Adipose tissue (tissue), 3 donors: ENCODE results near the gene AQP5. TPM values are rescaled to one million over a fixed set of nuclear protein-coding genes. Genes with fewer than 3 reads are reported as not detected.

Experiments used
- H3K27ac ChIP-seq: one replicate; pipeline ENCODE4 v1.5.1; 2013; ENCODE audit warnings: low read depth, low read length
- WGBS, 3 donors: extraction: QIAGEN DNeasy Blood & Tissue Kit; methylation state at CpG; one replicate each; pipeline ENCODE4 v1.1.7; 2013; 5-methylcytosine and 5-hydroxymethylcytosine counted together
- polyA plus RNA-seq, 3 donors: library from polyadenylated mRNA; stranded (reverse); fragments of 200-250 nt; gene quantifications; one replicate each; pipeline ENCODE4 v1.2.3, GENCODE V29; 2013
- donor health status: healthy with polysubstance abuse.
- donor health status: Bipolar disorder and iron deficiency.
- donor health status: healthy.

The AQP5 gene
- under 1 TPM; 0.34 to 0.98 (median 0.76) TPM for polyA plus RNA-seq

- H3K27ac ChIP-seq = no peak within 1 kb of the TSS
- WGBS, 3 donors = 2 to 4% (median 4%) methylated on average over 79 to 111 of the region's 111 CpGs
Observed at GRCh38 chr12:49961111-49961922, at the start of gene AQP5. AQP5 (plus strand) TSS chr12:49961872; CDS start chr12:49962018, 146 bp downstream.

DNA sequence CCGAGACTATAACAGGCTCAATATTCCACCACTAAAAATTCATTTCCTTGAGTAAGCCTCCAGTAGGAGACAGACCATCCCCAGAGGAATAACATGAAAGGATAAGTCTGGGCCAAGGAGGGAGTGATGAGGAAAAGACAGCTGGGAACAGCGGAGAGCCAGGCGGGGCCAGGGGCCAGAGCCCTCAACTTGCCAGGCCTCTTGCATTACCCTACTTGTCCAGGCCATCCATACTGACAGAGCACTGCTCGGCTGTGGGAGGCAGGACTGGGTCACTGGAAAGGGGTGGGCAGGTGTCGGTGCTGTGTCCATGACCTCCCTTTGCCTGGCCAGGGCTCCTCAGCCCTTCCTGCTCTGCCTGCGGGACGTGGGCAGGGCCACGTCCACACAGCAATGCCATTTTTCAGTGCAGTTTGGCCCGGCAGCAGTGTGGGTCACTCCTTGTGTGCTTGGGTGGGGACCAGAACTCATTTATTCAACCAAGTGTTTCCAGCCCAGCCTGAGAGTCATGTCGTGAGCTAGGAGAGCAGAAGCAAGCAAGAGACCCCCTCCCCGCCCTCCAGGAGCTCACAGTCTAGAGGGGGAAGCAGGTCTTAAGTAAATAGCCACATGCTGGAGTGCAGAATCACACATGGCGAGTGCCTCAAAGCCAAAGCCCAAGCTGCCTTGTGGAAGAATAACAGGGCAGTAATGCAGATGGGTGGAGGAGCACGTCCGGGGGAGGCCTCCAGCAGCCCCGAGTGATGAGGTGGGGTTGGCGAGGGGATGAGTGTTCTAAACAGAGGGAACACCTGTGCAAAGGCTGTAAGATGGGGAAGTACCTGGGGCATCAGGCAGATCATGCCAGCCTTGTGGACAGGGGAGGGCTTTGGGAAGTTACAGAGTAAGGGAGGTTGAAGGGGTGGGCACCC is 49.1 kb upstream of the AQP5 start:
- 74 to 80% (median 75%) methylated on average over 15 to 16 of the region's 16 CpGs for WGBS, 3 donors
- H3K27ac ChIP-seq = no peak overlapping the region

DNA sequence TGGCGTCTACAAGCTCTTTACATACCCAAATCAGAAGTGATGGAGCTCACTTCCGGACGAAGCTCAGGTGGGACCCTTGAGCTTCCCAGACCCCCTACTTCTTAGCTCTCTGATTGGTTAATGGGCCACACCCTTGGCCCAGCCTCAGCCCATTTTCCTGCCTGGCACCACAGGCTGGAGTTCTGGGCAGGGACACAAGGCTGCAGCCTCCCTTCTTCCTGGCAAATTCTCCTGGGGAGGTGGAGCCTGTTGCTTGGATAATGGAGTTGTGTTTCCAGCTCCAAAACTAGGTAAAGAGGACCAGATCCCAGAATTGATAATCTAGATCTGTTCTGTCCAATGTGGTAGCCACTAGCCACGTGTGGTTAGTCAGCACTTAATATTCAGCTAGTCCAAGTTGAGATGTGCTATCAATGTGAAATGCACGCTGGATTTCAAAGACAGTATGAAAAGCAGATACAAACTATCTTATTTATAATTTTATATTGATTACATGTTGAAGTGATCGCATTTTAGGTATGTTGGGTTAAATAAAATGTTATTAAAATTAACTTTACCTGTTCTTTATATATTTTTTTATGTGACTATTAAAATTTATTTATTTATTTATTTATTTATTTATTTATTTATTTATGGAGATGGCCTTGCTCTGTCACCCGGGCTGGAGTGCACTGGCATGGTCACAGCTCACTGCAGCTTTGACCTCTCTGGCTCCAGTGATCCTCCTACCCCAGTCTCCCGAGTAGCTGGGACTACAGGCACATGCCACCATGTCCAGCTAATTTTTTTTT is 45.3 kb upstream of the AQP5 start:
- 79 to 85% (median 80%) methylated on average over 8 of the region's 8 CpGs for WGBS, 3 donors
- H3K27ac ChIP-seq = no peak overlapping the region

DNA sequence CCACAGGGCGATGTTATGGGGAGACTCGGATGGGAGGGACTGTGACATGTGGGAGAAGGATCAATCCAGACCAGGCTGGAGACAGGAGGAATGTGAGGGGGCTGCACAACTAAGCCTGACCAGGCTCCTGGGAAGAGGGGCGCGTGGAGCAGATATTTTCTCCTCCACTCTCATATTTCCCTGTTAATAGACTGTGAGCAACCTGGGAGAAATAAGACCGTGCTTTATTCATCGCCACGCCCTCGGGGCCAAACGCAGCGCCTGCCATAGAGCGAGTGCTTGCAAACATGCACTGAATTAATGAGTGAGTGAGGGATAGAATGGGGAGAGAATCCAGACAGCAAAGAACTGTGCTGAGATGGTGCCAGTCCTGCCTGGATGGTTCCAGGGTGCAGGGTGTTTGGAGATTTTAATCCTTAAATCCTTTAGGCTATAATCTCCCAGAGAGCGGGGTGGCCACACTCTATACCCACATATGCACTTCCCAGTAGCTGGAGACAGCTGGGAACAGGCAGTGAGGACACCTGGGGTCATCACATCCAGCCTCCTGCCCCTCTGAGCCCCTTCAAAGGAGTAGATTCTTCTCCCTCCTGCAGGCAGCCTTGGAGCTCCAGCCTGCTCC is 44.4 kb upstream of the AQP5 start:
- WGBS, 3 donors = 87 to 91% (median 91%) methylated on average over 12 of the region's 12 CpGs
- H3K27ac ChIP-seq = no peak overlapping the region

DNA sequence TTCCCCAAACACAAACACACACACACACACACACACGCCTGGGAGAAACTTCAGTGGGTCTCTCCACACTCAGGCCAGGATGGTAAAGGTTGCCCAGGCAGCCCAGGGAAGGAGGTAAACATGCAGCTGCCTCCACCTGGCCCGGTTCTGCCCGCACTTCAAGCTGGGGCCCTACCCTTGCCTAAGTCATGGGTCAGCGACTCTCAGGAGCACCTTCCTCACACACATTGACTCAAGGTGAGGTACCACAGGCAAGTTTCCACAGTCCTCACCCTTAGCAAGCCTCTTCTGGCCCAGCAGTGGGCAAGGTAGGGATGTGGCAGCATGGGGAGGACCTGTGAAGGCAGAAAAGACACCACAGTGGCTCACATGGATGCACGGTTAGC is 43.9 kb upstream of the AQP5 start:
- no peak overlapping the region for H3K27ac ChIP-seq
- 90 to 92% (median 91%) methylated on average over 5 of the region's 5 CpGs for WGBS, 3 donors

- 41 to 67% (median 46%) methylated on average over 12 of the region's 12 CpGs for WGBS, 3 donors
- H3K27ac ChIP-seq = no peak overlapping the region
Observed at GRCh38 chr12:49920241-49920914, 41.3 kb upstream of the AQP5 start.

GRCh38 chr12:49920915-49921286 is 40.8 kb upstream of the AQP5 start:
- no peak overlapping the region for H3K27ac ChIP-seq
- 80 to 87% (median 83%) methylated on average over 3 of the region's 3 CpGs for WGBS, 3 donors

DNA sequence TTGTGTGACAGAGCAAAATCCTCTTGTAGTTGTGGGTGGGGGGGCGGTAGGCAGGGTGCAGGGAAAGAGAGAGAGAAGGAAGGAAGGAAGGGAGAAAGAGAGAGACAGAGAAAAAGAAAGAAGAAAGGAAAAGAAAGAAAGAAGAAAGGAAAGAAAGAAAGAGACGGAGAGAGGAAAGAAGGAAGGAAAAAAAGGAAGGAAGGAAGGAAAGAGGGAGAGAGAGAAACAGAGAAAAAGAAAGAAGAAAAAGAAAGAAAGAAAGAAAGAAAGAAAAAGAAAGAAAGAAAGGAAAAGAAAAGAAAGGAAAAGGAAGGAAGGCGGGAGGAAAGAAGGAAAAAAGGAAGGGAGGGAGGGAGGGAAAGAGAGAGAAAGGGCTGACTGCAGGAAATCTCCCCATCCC is 40.4 kb upstream of the AQP5 start:
- WGBS, 3 donors = 65 to 71% (median 66%) methylated on average over 3 of the region's 3 CpGs
- H3K27ac ChIP-seq = no peak overlapping the region

DNA sequence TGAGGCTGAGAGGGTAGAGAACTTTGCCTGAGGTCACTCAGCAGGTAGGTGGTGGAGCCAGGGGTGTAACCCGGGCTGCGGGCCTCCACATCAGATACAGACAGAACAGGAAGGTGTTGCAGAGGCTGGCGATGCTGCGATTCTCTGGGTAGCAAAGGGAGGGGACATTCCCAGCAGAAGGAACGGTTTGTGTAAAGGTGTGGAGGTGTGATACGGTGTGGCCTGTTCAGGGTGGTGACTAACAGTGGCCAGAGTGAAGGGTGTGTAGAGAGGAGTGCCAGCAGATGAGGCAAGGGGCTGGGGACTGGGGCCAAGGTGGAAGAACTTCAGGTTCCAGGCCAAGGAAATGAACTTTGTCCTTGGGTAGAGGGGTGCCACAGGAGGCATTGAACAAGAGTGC is 39.7 kb upstream of the AQP5 start:
- H3K27ac ChIP-seq = no peak overlapping the region
- WGBS, 3 donors = 59 to 80% (median 74%) methylated on average over 6 of the region's 6 CpGs

GRCh38 chr12:49922349-49923034 is 39.2 kb upstream of the AQP5 start:
- 59 to 65% (median 62%) methylated on average over 12 of the region's 12 CpGs for WGBS, 3 donors
- H3K27ac ChIP-seq = no peak overlapping the region

- 71 to 74% (median 72%) methylated on average over 7 of the region's 7 CpGs for WGBS, 3 donors
- no peak overlapping the region for H3K27ac ChIP-seq
Observed at GRCh38 chr12:49923035-49923644, 38.5 kb upstream of the AQP5 start.

DNA sequence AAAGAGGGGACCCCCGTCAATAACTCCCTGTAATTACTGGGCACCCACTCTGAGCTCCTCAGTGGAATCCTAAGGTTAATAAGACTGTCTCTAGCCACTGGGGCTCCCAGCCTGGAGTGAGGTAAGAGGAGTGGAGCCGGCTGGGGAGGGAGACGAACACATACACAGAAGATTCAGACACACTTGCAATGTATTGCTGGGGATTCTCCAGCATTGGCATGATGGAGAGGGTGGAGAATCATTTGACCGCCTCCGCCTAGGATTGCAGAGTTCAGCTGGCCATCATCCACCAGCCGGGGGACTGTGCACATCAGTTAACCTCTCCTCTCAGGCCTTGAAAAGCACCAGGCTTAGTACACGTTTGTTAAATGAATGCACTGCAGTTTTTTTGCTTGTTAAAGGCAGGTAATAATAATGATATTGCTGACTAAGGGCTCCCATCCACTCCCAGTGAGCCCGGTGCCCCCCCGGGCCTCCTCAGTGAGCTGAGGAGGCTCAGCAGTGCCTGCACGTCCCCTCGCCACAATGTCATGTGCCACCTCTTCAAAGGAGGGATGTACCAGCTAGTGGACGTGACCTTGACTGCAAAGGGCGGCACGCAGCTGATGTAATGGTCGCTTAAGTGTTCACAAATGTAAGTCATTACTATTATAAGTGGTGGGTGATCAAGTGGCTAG is 37.7 kb upstream of the AQP5 start:
- no peak overlapping the region for H3K27ac ChIP-seq
- 77 to 89% (median 80%) methylated on average over 15 of the region's 15 CpGs for WGBS, 3 donors

- H3K27ac ChIP-seq = no peak overlapping the region
- 81 to 88% (median 85%) methylated on average over 7 of the region's 7 CpGs for WGBS, 3 donors
Observed at GRCh38 chr12:49924628-49925246, 36.9 kb upstream of the AQP5 start.

DNA sequence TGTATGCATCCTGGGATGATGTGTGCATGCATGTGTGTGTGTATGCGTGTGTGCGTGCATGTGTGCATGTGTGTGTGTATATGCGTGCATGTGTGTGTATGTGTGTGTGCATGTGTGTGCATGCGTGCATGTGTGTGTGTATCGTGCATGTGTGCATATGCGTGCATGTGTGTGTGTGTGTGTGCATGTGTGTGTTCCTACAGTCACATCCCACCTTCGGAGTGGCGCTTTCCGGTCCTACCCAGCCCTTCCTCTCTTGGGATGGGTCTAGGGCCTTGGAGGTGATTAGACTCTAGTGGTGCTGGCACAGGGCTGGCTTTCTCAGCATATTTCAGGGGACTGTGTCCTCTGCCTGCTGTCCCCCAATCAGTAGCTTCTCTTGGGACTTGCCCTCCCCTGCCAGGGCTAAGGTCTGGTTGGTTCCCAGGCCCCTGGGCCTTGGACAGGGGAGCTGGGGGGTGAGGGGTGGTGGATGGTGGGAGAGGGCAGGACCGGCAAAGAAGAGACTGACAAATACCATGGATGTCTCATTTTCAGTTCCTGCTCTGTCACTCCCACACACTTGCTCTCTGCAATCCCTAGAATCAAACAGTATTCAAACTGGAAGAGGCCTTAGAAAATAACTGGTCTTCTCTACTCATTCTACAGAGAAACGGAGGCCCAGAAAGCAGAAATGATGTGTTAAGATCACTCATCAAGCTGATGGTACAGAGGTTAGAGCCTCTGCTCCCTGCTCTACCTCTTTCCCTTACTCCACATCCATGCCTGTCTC is 36.1 kb upstream of the AQP5 start:
- 86 to 89% (median 87%) methylated on average over 11 of the region's 11 CpGs for WGBS, 3 donors
- H3K27ac ChIP-seq = no peak overlapping the region

GRCh38 chr12:49928471-49928870 is 33.2 kb upstream of the AQP5 start:
- H3K27ac ChIP-seq = no peak overlapping the region
- 90 to 94% (median 94%) methylated on average over 6 of the region's 6 CpGs for WGBS, 3 donors
